Central memory CD8-positive, alpha-beta T cell (primary cell): ENCODE results near the gene HAPLN1.

ENCODE experiments used
- ATAC-seq: fragments of 150-1000 bp; cut with Tn5 transposase; replicated peaks from 2 replicates; pipeline ENCODE4 v1.10.0; 2022; ENCODE audit warnings: mild to moderate bottlenecking, moderate FRiP score, moderate number of reproducible peaks; ENCODE audit not compliant: poor library complexity, severe bottlenecking; ENCODE audit errors: extremely low read depth
- DNase-seq, 2 donors: peaks; one replicate each; pipeline ENCODE4 v3.0.0; 2021; ENCODE audit warnings: low spot score in 2 of 2
- H3K27ac Mint-ChIP-seq: one replicate; pipeline ENCODE4 v1.8.0; 2022; ENCODE audit warnings: low read depth, mild to moderate bottlenecking, moderate library complexity, mixed read lengths
- H3K27me3 Mint-ChIP-seq: one replicate; pipeline ENCODE4 v1.8.0; 2022; ENCODE audit warnings: mixed read lengths
- H3K36me3 Mint-ChIP-seq: one replicate; pipeline ENCODE4 v1.8.0; 2022; ENCODE audit warnings: mild to moderate bottlenecking, moderate library complexity, mixed read lengths; ENCODE audit not compliant: insufficient read depth
- H3K4me1 Mint-ChIP-seq: one replicate; pipeline ENCODE4 v1.8.0; 2022; ENCODE audit warnings: mixed read lengths
- H3K4me3 Mint-ChIP-seq: one replicate; pipeline ENCODE4 v1.8.0; 2022; ENCODE audit warnings: mild to moderate bottlenecking, moderate library complexity, mixed read lengths
- H3K9me3 Mint-ChIP-seq: one replicate; pipeline ENCODE4 v1.8.0; 2022; ENCODE audit warnings: mixed read lengths

The HAPLN1 gene

GRCh38 chr5:83608122-83608521, 112.5 kb downstream of the HAPLN1 start:
- DNase-seq, result no peak
- Mint-ChIP-seq H3K9me3 (no peaks in the 10 kb centered on the region), H3K27ac (no peak overlapping the region), H3K4me1 (no peaks in the 10 kb centered on the region), H3K4me3 (no peak overlapping the region), H3K27me3 (peaks cover 11% of the 10 kb centered on the region), H3K36me3 (no peaks in the 10 kb centered on the region)
- ATAC-seq, result no peak

- H3K4me1 Mint-ChIP-seq, result no peaks in the 10 kb centered on the region
- H3K4me3 Mint-ChIP-seq, result no peak overlapping the region
- H3K36me3 Mint-ChIP-seq, result no peaks in the 10 kb centered on the region
- no peaks in the 10 kb centered on the region for H3K9me3 Mint-ChIP-seq
- ATAC-seq (no peak), DNase-seq (no peak)
- no peak overlapping the region for H3K27ac Mint-ChIP-seq
- no peaks in the 10 kb centered on the region for H3K27me3 Mint-ChIP-seq
These were observed 125.4 kb downstream of the HAPLN1 start for GRCh38 chr5:83595217-83595616.

DNA sequence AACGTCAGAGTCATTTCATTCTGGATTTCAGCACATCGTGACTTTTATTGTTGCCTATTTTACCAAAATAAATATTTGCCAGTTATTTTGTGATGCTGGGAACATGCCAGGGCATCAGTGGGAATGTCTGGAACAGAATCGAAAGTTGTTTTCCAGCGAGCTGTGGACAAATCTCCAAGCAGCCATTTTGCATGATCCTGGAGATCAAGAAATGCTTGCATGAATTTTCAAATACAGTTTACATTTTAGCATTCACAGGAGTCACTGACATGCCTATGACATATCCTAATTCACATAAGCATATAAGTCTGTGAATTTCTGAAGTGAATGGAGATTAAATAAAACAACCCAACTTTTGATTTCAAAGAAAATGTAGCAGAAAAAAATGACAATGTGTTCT, 129.7 kb downstream of the HAPLN1 start:
- ATAC-seq (no peak), DNase-seq (no peak)
- Mint-ChIP-seq H3K9me3 (no peaks in the 10 kb centered on the region), H3K4me3 (no peak overlapping the region), H3K27me3 (no peaks in the 10 kb centered on the region), H3K27ac (no peak overlapping the region), H3K36me3 (no peaks in the 10 kb centered on the region), H3K4me1 (no peaks in the 10 kb centered on the region)

GRCh38 chr5:83589786-83590185, 130.9 kb downstream of the HAPLN1 start:
- ATAC-seq, result no peak
- H3K4me1 Mint-ChIP-seq, result no peaks in the 10 kb centered on the region
- no peaks in the 10 kb centered on the region for H3K27me3 Mint-ChIP-seq
- DNase-seq, result no peak
- H3K4me3 Mint-ChIP-seq, result no peak overlapping the region
- no peaks in the 10 kb centered on the region for H3K9me3 Mint-ChIP-seq
- no peaks in the 10 kb centered on the region for H3K36me3 Mint-ChIP-seq
- H3K27ac Mint-ChIP-seq, result no peak overlapping the region
